Fibroblast of the aortic adventitia (primary cell): ENCODE results near the gene MYL10. TPM values are rescaled to one million over a fixed set of nuclear protein-coding genes. Genes with fewer than 3 reads are reported as not detected.

ENCODE experiments used
- DNase-seq: peaks from one replicate; pipeline ENCODE4 v3.0.0-alpha.2; 2010; ENCODE audit warnings: low read depth
- H3K4me3 ChIP-seq: 2 replicates; pipeline ENCODE4 v1.5.1; 2011; ENCODE audit warnings: low read depth, mild to moderate bottlenecking, control low read depth, low read length, moderate library complexity
- total RNA-seq: library from RNA; depleted of rRNA; stranded (reverse); fragments of >200 nt; gene quantifications from 2 replicates; pipeline ENCODE4 v1.2.3, GENCODE V29; 2012; ENCODE audit warnings: low replicate concordance
- TF ChIP-seq, protein P1 (sequence below): IDR thresholded peaks from 2 replicates; pipeline ENCODE4 v1.5.1; 2011; ENCODE audit warnings: mild to moderate bottlenecking, low read length, control low read depth, inconsistent platforms; ENCODE audit not compliant: insufficient read depth

MYL10 gene
- total RNA-seq, 1 donor, result not detected

DNA sequence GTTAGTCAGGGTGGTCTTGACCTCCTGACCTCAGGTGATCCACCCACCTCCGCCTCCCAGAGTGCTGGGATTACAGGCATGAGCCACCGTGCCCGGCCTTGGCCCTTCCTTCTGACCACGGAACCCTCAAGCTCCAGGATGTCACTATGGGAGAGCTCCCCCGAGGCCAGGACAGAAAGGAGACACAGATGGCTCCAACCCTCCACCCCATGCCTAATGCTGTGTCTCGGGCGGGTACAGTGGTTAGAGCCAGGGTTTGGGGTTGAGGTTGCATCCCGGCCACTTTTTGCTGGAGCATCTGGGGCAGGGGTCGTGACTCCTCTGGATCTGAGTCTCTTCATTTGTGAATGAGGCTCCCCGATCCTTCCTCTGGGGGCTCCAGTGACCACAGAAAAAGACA, 8.1 kb downstream of the MYL10 start:
- DNase-seq, result no peak
- H3K4me3 ChIP-seq, result no peak overlapping the region
- TF ChIP-seq, protein P1, sequence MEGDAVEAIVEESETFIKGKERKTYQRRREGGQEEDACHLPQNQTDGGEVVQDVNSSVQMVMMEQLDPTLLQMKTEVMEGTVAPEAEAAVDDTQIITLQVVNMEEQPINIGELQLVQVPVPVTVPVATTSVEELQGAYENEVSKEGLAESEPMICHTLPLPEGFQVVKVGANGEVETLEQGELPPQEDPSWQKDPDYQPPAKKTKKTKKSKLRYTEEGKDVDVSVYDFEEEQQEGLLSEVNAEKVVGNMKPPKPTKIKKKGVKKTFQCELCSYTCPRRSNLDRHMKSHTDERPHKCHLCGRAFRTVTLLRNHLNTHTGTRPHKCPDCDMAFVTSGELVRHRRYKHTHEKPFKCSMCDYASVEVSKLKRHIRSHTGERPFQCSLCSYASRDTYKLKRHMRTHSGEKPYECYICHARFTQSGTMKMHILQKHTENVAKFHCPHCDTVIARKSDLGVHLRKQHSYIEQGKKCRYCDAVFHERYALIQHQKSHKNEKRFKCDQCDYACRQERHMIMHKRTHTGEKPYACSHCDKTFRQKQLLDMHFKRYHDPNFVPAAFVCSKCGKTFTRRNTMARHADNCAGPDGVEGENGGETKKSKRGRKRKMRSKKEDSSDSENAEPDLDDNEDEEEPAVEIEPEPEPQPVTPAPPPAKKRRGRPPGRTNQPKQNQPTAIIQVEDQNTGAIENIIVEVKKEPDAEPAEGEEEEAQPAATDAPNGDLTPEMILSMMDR, result no peak

DNA sequence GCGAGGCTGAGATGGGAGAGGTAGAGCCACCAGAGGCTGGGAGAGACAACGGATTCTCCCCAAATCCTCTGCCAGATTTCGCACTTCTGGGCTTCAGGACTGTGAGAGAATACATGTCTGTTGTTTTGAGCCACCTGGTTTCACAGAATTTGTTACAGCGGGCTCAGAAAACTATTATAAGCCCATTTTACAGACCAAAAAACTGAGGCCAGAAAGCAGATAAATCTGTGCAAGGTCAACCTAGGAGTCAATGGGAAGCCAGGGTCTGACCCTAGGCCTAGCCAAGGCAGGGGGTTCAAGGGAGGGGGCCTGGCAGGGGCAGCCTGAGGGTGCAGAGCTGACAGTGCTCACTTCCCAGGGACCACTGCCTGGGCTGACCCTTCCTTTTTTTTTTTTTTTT, 8.7 kb downstream of the MYL10 start:
- no peak overlapping the region for H3K4me3 ChIP-seq
- DNase-seq, result no peak
- TF ChIP-seq, protein P1, result no peak

DNA sequence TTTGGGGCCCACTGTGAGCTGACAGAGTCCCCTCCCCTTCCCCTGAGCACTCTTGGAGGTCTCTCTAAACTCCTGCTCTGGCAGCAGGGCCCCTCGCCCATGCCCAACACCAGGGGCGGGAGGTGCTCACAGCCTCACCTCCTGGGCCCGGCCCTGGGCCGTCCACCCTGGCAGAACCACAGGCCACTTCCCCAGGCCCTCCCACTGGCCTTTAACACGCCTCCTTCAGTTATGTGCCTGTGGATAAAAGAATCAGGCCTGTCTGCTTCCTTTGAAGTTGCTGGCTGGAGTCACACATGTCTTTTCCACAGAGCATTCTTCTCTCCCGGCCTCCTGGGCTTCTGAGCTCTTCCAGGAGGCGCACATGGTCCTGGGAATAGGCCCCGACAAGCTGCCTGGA, 10.2 kb downstream of the MYL10 start:
- no peak overlapping the region for H3K4me3 ChIP-seq
- no peak for DNase-seq
- TF ChIP-seq, protein P1, result no peak

DNA sequence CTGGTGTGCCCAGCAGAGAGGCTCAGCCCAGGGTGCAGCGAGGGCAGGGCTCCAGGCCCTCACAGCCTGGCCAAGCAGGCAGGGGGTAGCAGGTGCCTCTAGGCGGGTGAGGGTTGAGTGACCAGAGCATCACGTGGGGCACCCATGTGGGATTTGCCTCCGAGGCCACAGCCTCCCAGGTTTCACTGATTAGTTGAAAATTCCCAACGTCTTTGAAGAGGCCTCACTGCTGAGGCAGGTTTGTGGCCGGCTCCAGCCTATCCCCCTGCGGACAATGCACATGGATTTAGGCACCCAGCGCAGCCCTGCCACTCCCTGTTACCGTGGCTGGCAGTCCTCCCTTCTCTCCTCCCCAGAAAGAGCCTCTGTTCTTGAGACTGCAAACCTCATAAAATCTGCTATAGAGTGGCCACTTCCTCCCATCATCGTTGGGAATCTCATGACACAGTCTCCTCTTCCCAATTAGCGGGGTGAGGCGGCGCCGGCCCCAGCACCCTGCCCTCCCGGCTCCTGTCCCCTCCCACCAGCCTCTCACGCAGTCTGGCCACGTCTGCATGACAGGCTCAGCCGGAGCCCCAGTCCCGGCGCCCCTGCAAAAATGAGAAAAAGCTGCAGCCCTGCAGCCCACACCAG, 10.8 kb downstream of the MYL10 start:
- no peak for DNase-seq
- TF ChIP-seq, protein P1, result no peak

DNA sequence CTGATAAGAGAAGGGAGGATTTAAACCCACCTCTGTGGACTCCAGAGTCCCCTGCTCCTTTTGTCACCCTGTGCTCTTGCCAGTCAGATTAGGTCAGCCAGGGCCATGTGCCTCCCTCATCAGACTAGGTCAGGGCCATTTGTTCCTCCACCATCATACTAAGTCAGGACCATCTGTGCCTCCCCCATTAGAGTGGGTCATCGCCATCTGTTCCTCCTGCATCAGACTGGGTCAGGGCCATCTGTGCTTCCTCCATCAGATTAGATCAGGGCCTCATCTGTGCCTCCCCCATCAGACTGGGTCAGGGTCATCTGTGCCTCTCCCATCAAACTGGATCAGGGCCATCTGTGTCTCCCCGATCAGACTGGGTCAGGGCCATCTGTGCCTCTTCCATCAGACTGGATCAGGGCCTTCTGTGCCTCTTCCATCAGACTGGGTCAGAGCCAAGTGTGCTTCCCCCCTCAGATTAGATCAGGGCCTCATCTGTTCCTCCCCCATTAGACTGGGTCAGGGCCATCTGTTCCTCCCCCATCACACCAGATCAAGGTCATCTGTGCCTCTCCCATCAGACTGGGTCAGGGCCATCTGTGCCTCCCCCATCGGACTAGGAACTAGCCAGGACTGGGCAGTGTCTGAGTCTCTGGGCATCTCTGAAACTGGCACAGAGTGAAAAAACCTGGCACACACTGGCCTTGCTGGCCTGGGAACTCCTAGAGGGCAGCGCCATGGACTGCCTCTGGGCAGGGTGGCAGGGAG, 11.5 kb downstream of the MYL10 start:
- H3K4me3 ChIP-seq, result no peak overlapping the region
- TF ChIP-seq, protein P1, result no peak
- DNase-seq, result no peak

More for the DNA sequence above, 10.8 kb downstream of the MYL10 start:
- H3K4me3 ChIP-seq, result no peak overlapping the region

DNA sequence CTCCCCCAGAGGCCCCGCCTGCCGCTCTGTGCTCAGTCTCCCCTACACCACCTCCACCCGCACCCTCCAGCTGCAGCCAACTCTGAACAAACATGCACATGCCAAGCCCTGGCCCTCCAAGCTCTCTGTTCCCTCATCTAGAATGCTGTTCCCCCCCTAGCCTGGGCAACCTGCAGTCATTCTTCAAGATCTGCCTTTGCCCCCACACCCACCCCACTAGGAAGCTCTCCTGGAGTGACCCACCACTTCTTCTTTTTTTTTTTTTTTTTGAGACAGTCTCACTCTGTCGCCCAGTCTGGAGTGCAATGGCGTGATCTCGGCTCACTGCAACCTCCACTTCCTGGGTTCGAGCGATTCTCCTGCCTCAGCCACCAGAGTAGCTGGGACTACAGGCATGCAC, 13.7 kb downstream of the MYL10 start:
- DNase-seq, result no peak
- TF ChIP-seq, protein P1, result no peak
- H3K4me3 ChIP-seq, result no peak overlapping the region
